RWPE2 (cell line): Measurements from ENCODE around the gene IL21.

ENCODE experiments used
- ATAC-seq: fragments of 200-7000 bp; cut with Tn5 transposase; 3 replicates; pipeline ENCODE4 v1.9.1; 2021; ENCODE audit warnings: low read depth
- DNase-seq: peaks from one replicate; pipeline ENCODE4 v3.0.0-alpha.2; 2020; ENCODE audit warnings: low spot score
- H3K27ac ChIP-seq: fragments of 450-650 bp; 2 replicates; pipeline ENCODE4 v1.5.1; 2017; ENCODE audit warnings: mild to moderate bottlenecking; ENCODE audit not compliant: poor library complexity, severe bottlenecking
- H3K27me3 ChIP-seq: fragments of 250-450 bp; sonication (Bioruptor Pico); 2 replicates; pipeline ENCODE4 v1.5.1; 2021; ENCODE audit warnings: mild to moderate bottlenecking, moderate library complexity; ENCODE audit not compliant: insufficient read depth, poor library complexity, severe bottlenecking
- H3K36me3 ChIP-seq: fragments of 250-450 bp; sonication (Bioruptor Pico); 2 replicates; pipeline ENCODE4 v1.5.1; 2020; ENCODE audit warnings: low read depth, mild to moderate bottlenecking, moderate library complexity
- H3K4me1 ChIP-seq: fragments of 250-450 bp; sonication (Bioruptor Pico); 2 replicates; pipeline ENCODE4 v1.5.1; 2021; ENCODE audit warnings: mild to moderate bottlenecking, moderate library complexity; ENCODE audit not compliant: insufficient read depth, poor library complexity, severe bottlenecking
- H3K4me3 ChIP-seq: fragments of 250-450 bp; sonication (Bioruptor Pico); 2 replicates; pipeline ENCODE4 v1.5.1; 2021; ENCODE audit warnings: mild to moderate bottlenecking, moderate library complexity; ENCODE audit not compliant: severe bottlenecking
- H3K9me3 ChIP-seq: fragments of 250-450 bp; sonication (Bioruptor Pico); 2 replicates; pipeline ENCODE4 v1.5.1; 2021; ENCODE audit warnings: mild to moderate bottlenecking, moderate library complexity; ENCODE audit not compliant: severe bottlenecking
- TF ChIP-seq, protein P1 (sequence below): fragments of 450-650 bp; IDR thresholded peaks from one replicate; pipeline ENCODE4 v1.5.1; 2017; ENCODE audit warnings: mild to moderate bottlenecking, moderate library complexity; ENCODE audit not compliant: poor library complexity, severe bottlenecking

IL21 gene

DNA sequence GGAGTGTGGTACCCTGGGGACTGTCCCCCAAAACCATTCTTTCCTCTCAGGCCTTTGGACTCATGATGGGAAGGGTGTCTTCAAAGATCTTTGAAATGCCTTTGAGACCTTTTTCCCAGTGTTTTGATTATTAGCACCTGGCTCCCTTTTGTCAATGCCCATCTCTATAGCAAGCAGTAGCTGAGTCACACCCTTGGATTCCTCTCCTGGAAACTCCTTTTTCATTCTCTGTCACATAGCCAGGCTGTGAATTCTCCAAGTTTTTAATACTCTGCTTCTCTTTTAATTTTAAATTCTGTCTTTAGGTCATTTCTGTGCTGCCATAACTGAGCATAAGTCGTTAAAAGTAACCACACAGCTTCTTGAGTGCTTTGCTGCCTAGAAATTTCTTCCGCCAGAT lies 29.7 kb downstream of the IL21 start:
- Histone ChIP-seq H3K4me3 (no peak overlapping the region), H3K9me3 (no peaks in the 10 kb centered on the region), H3K4me1 (no peaks in the 10 kb centered on the region), H3K36me3 (no peaks in the 10 kb centered on the region), H3K27me3 (no peaks in the 10 kb centered on the region), H3K27ac (no peak overlapping the region)
- DNase-seq (no peak), ATAC-seq (no peak)
- TF ChIP-seq, protein P1, sequence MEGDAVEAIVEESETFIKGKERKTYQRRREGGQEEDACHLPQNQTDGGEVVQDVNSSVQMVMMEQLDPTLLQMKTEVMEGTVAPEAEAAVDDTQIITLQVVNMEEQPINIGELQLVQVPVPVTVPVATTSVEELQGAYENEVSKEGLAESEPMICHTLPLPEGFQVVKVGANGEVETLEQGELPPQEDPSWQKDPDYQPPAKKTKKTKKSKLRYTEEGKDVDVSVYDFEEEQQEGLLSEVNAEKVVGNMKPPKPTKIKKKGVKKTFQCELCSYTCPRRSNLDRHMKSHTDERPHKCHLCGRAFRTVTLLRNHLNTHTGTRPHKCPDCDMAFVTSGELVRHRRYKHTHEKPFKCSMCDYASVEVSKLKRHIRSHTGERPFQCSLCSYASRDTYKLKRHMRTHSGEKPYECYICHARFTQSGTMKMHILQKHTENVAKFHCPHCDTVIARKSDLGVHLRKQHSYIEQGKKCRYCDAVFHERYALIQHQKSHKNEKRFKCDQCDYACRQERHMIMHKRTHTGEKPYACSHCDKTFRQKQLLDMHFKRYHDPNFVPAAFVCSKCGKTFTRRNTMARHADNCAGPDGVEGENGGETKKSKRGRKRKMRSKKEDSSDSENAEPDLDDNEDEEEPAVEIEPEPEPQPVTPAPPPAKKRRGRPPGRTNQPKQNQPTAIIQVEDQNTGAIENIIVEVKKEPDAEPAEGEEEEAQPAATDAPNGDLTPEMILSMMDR, result no peak

DNA sequence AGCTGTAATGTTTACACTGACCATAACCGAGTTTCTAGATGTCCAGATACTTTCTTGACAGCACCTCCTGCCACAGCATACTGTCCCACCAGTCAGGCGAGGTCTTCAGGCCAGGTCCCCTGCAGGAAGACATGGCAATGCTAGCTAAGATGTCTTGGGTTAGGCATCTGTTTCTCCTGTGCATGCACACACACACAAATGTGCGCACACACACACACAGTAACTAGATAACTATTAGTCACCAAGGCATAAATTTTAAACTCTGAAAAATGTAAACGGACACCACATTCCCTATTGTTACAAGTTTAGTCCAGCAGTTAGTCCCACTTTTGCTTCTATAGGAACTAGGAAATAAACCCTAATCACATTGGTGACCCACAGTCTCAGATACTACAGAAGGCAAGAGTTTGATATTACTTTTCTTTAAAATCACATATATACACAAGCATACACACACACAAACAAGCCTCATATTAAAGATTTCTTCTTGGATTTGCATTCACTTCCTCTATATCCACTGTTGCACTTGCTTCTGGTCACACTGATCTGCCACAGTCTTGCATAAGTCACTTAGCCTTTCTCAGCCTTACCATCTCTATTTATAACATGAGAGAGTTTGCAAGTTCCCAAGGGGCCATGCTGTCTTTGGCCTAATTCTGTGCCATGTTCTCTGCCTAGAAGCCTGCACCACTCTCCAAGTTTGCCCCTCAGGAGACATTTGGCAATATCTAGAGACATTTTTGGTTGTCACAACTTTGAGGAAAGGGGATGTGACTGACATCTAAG lies 32.2 kb downstream of the IL21 start:
- Histone ChIP-seq H3K27ac (no peak overlapping the region), H3K9me3 (no peaks in the 10 kb centered on the region), H3K36me3 (no peaks in the 10 kb centered on the region), H3K27me3 (no peaks in the 10 kb centered on the region), H3K4me3 (no peak overlapping the region), H3K4me1 (peaks cover 8% of the 10 kb centered on the region)
- TF ChIP-seq, protein P1, result no peak
- no peak for ATAC-seq
- DNase-seq, result no peak

DNA sequence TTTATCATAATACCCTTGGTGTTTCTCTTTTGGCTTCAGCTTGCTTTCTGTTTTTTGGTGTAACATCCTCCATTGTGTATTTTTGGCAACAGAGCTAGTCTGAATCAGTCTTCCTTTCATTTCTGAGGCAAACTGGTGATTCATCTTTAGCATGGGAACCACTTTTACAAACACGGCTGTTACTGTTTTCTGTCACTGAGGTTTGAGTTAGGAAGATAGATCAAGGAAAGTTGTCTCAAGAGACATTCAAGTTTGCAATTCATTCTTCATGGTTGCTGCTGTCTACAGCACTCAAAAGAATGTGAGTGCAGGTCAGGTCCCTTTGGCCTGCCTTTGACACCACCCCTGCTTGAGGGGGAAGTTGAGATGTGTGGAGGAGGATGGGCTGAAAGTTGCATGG lies 36.3 kb downstream of the IL21 start:
- Histone ChIP-seq H3K27me3 (no peaks in the 10 kb centered on the region), H3K4me1 (peaks cover 8% of the 10 kb centered on the region), H3K4me3 (no peak overlapping the region), H3K36me3 (no peaks in the 10 kb centered on the region), H3K27ac (no peak overlapping the region), H3K9me3 (no peaks in the 10 kb centered on the region)
- DNase-seq, result no peak
- TF ChIP-seq, protein P1, result no peak
- peak; percentile 75 for ATAC-seq

DNA sequence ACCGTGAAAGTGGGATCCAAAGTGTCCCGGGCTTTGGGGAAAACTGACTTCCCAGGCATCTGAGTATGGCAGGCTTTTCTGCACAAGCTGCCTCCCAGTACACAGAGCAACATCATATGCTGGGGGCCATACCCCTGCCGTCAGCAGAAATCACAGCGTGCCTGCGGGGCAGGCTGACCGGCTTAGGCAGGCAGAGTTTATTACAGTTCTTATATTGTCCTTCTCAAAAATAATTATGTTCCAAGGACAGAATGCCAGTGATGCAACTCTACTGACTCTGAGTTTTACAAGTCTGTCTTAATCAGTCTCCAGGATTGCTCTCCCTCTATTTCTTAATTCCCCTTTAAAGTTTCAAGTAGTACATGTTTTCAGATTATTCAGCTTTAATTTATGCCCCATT lies 37.0 kb downstream of the IL21 start:
- Histone ChIP-seq H3K27me3 (no peaks in the 10 kb centered on the region), H3K4me1 (peaks cover 8% of the 10 kb centered on the region), H3K27ac (no peak overlapping the region), H3K4me3 (no peak overlapping the region), H3K9me3 (no peaks in the 10 kb centered on the region), H3K36me3 (no peaks in the 10 kb centered on the region)
- TF ChIP-seq, protein P1, result no peak
- ATAC-seq (peak; percentile 38; the same call in 2 of the 3 replicates), DNase-seq (no peak)
